ENCODE measurements around the gene IGSF9.

DNA sequence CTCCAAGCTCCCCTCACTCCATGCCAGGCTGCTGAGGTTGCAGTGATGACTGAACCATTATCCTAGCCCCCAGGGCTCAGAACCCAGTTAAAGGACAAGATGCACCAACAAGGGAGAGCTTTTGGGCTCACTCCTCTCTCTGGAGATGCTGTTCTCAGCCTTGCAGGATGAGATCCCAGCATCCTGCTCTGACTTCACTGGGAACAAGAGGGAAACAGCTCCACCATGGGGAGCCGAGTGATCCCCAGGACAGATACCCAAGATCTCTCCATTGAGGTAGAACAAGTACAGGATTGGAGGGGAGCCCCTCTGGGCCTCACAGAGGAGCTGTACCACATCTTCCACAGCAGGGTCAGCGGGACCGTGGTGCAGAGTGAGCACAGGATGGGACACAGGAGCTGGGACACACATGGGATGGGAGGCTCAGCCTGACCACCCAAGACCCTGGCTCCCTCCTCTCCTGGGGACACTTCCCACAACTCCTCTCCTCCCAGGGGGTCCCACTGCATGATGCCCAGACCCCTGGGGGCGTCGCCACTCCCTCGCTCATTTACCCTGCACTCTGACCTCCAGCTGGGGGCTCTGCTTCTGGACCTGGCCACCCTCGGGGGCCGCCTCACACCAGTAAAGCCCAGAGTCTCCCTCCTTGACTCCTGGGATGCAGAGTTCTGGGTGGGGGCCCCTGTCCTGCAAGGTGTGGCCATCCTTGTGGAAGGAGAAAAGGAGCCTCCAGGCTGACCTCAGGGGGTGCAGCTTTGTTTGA is 27.2 kb upstream of the IGSF9 start:
- TF ChIP-seq CTCF (IDR thresholded peaks at IDR 0.05) (no peak), POLR2A (IDR thresholded peaks at IDR 0.05) (no peak)

All from uterus (tissue), 2 donors.